Inflammatory macrophage treated with lipopolysaccharide for 1 hour (primary cell): ENCODE data around the gene NT5DC1.
A peak's percentile ranks its signal among the peaks of the same experiment; 100 is the strongest.

Source experiments
- DNase-seq, 2 donors: peaks; one replicate each; pipeline ENCODE4 v3.0.0-alpha.2; 2020 to 2022

The NT5DC1 gene

GRCh38 chr6:116200619-116201249 lies 100.1 kb downstream of the NT5DC1 start:
- DNase-seq = no peak

GRCh38 chr6:116201538-116201937 lies 100.9 kb downstream of the NT5DC1 start:
- DNase-seq = no peak

- no peak for DNase-seq
Observed at GRCh38 chr6:116205281-116205680, 104.6 kb downstream of the NT5DC1 start.

GRCh38 chr6:116206231-116206903 lies 105.7 kb downstream of the NT5DC1 start:
- DNase-seq = peak; percentile 5 to 23

DNA sequence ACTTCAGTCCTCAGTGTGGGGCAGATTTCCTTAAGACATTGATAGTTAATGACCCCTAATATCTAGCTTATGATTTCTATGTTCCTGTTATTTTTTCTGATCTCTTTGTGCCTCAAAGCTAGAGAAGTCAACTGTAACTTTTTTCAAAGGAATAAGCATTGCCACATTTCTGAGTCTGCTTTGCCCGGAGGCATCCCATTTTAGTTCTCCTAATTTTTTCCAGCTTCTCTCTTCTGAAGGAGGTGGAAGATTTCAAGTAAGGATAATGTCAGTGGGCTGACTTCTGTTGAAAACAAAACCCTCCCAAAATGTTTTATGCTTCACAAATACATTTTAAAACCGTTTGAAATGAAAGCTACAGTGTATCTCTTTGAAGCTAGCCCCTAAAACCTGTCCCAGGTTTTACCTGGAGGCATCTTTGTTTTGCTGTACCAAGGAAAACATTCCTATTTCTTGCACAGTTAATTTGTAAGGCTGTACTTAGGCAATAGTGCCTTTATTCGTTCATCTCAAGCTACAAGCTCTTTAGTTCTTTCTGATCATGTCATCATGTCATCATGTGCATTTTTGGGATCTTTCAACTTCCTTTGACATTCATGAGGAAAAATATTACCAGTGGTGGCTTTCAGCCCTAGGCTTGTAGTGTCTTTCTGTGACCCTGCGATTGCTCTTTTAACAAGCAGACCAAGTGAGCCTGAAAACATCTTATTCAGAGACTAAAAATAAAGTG lies 107.6 kb downstream of the NT5DC1 start:
- no peak for DNase-seq

DNA sequence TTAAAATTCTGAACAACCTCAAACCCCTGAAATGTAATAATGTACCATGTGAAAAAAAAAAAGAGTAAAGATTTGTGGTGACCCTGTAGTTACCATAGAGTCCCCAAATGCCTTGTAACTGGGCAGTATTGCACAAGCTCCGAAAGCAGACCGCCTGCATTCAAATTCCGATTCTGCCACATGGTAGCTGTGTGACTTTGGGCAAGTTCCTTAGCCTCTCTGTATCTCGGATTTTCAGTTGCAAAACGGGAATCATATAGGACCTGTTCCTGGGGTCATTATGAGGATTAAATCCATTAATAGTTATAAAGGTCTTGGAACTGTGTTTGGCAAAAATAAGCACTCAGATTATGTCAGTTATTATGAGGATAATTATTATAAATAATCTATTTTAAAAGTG lies 109.7 kb downstream of the NT5DC1 start:
- no peak for DNase-seq

DNA sequence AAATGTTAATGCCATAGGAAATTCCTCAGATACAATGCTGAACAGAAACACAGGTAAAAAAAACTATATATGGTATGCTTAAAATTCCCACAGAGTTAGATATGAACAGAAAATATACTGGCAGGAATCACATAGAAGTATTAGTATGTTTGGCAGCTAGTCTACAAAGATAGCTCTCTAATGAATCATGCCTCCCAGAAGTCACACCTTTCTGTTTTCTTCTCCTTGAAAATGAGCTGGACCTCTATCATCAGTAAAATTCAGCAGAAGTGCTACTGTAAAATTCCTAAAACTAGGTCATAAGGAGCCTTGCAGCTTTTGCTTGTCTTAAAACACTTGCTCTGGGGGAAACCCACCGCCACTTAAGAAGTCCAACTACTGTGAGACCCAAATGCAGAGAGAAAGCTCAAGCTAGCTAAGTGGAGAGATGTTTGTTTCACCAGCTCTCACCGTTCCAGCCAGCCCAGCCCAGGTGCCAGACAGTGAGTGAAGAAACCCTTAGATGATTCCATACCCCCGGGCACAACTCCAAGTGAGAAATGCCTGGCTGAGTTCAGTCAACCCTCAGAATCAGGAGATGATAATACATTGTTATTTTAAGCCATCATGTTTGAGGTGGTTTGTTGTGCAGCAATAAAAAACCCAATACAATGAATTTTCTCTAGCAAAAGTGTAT lies 110.2 kb downstream of the NT5DC1 start:
- DNase-seq = no peak

DNA sequence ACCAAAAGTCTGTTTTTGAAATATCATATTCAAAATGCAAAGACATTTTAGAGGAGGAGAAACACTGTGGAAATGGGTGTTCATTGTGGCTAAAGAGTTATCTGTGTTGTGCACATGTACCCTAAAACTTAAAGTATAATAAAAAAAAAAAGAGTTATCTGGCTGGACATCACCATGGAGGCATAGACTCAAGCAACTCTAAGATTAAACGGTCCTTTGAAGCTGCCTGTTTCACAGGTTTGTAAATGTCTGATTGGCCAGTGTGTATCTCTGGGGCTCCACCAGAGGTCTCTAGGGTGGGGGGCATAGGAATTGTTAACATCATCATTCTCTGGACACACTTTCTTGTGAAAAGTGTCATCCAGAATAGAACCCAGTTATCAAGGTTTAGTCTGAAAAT lies 114.0 kb downstream of the NT5DC1 start:
- DNase-seq = no peak

DNA sequence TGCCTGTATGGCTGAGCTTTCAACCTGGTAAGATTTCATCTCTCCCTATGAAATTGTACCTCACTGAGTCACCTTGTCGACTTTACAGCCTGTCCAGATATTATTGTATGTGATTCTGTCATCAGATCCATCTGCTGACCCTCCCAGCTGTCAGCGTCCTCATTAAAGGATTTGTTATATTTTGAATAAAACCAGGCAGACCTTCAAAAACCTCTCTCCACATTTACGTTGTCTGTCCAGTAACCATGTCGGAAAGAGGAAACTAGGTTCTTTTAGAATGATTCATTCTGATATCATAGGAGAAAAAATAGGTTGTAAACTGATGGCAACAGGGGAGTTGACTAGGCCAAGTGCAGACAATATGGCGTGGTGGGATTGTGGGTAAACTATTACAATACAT lies 114.8 kb downstream of the NT5DC1 start:
- no peak for DNase-seq

GRCh38 chr6:116217069-116217468 lies 116.4 kb downstream of the NT5DC1 start:
- DNase-seq = peak; percentile 57 to 83

- peak in 1 of 2 donors; percentile 55 for DNase-seq
Observed at GRCh38 chr6:116218172-116218633, 117.5 kb downstream of the NT5DC1 start.

GRCh38 chr6:116218866-116219265 lies 118.2 kb downstream of the NT5DC1 start:
- no peak for DNase-seq

DNA sequence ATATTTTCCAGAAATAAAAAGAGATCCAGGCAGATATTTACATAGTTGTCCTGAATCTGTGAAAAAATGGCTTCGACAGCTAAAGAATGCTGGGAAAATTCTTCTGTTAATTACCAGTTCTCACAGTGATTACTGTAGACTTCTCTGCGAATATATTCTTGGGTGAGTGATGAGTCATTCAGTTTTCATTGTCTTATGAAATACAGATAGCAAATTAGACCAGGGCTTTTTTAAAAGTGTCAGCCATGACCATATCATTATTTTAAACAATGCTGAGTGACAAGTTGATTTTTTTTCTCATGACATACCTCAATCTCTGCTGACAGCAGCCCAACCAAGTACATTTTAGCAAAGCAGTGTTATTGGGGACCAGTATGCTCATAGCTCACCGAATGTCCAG lies 120.4 kb downstream of the NT5DC1 start:
- no peak for DNase-seq

- DNase-seq = no peak
Observed at GRCh38 chr6:116221911-116222310, 121.3 kb downstream of the NT5DC1 start.

- DNase-seq = no peak
Observed at GRCh38 chr6:116223355-116223754, 122.7 kb downstream of the NT5DC1 start.

DNA sequence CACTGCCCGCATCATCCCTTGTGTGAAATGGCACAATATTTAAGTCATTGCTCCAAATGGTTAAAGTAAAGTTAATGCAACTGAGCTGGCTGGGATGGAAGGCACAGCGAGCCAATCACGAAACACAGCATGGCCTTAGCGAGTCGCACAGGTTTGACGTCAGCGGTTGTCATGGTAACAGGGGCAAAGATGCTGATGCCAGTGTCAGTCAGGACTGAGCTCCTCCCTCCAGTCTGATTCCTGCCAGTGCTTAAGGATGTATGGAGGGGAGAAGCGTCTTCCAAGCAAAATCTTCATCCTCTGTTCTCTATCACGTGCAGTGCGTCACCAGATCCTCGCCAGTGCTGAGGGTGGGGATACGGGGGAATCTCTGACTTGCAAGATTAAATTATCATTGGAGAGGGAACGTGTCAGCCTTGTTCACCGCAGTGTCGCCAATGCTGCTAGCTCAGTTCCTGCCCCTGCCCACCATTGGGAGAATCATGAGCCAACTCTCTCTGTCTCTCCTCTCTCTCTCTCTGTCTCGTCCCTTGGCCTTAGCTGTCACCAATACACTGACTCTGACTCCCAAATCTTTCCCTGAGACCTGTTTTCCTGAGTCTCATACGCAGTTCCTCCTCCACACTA lies 128.7 kb downstream of the NT5DC1 start:
- peak in 1 of 2 donors; percentile 9 for DNase-seq

DNA sequence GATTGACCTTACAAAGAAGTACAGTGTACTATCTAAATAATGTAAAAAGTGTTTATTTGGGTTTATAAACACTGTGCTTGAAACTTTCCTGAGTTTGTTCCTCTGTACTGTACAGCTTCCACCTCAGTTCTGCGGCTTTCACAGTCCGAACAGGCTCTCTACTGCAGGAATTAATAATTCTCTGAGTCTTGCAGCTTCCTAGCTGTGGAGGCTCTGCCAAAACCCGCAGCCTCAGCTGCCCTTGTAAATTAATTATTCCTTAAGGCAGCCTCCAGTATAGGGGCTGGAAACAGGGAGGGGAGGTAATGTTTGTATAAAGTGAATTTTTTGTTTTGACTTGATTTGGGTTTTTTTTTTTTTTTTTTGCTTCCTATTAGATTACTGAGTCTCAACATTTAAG lies 134.0 kb downstream of the NT5DC1 start:
- DNase-seq = no peak

GRCh38 chr6:116238083-116238482 lies 137.4 kb downstream of the NT5DC1 start:
- no peak for DNase-seq

DNA sequence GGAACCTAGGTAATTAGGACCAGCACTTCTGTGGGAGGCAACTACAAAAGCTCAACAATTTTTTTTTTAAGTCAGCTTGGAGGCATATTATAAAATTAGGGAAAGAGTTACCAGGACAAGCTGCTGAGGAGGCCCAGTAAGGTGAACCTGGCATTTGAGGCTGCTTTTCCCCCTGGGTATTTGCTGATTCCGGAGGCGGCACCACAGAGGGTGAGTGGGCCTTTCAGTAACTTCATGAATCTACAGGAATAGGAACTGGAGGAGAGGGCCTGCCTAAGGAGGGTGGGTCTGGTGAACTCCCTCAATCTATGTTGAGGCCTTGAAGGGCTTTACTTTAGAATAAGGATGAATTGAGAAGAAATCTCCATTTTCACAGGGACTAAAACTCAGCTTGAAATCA lies 138.6 kb downstream of the NT5DC1 start:
- DNase-seq = no peak

DNA sequence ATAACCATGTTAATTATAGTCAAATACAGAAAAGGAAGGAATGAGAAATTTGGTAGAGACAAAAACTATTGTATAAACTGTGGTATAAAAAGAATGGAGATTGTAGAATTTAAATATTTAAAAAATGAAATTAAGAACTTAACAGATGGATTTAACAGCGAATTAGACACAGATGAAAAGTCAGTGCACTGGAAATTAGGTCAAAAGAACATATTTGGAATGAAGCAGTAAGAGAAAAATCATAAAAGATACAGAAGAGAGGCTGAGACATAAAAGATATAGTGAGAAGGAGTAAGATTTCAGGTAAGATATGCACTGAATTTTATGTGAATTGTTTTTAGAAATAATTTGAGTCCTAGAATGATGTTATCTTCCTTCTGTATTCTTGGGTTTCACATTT lies 139.2 kb downstream of the NT5DC1 start:
- no peak for DNase-seq

DNA sequence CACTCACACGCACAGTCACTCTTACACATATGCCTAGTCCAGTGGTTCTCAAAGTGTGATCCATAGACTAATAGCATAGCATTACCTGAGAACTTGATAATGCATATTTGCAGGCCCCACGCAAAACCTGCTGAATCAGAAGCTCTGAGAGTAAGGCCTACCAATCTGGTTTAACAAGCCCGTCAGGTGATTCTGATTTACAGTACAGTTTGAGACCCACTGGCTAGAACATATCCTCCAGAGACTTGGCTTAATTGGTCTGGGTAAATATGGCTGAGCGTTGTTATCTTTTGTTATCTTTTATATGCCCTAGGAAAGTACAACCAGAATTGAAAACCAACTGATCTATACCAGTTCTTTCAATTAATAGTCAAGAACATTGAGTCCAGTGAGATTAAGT lies 143.6 kb downstream of the NT5DC1 start:
- DNase-seq = no peak

DNA sequence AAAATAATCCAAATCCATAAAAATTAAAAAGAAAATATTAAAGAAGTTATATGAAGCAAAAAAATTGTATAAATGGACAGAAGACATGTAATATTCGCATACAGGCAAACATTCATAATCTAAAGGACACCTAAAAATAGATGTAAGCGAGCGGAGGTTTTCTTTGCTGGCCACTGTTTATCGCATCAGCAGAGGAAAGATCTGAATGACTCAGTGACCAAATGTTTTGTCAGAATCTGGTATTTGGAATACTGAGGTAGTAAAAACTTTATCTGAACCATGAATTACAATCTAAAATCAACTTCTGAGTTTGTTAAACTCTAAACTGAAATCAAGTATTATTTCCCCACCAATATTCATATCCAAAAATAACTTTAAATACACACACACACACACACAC lies 145.4 kb downstream of the NT5DC1 start:
- DNase-seq = no peak

GRCh38 chr6:116247285-116247684 lies 146.6 kb downstream of the NT5DC1 start:
- DNase-seq = no peak
